Pancreas (tissue), 10 donors: Measurements from ENCODE around the gene PTGDS. TPM values are rescaled to one million over a fixed set of nuclear protein-coding genes. Genes with fewer than 3 reads are reported as not detected.

Source experiments
- ATAC-seq, 4 donors: fragments of 200-7000 bp; cut with Tn5 transposase; one replicate each; pipeline versions ENCODE4 v1.8.0 to v1.9.1; 2020; ENCODE audit warnings: mild to moderate bottlenecking in 4 of 4, moderate library complexity in 4 of 4
- DNase-seq, 6 donors: peaks; one replicate each; pipeline ENCODE4 v3.0.0-alpha.2; 2020
- FAIRE-seq: peaks from 2 replicates; lab custom pipeline; 2012; peaks lifted over from hg19 to GRCh38; lab: Jason Lieb, UNC
- H3K27ac ChIP-seq, 4 donors: fragments of 200-600 bp; sonication (generic); 1 replicate in 3 of 4; 2 replicates in 1 of 4; pipeline versions ENCODE4 v1.5.0 to v1.8.0; 2020
- H3K27me3 ChIP-seq, 4 donors: fragments of 200-600 bp; one replicate each; pipeline ENCODE4 v1.8.0; 2021
- H3K36me3 ChIP-seq, 3 donors: fragments of 200-600 bp; sonication (generic) in 1 of 3; one replicate each; pipeline versions ENCODE4 v1.5.0 to v1.8.0; 2020 to 2021
- H3K4me1 ChIP-seq, 3 donors: fragments of 200-600 bp; one replicate each; pipeline ENCODE4 v1.8.0; 2021
- H3K4me3 ChIP-seq, 4 donors: fragments of 200-600 bp; sonication (generic) in 2 of 4; one replicate each; pipeline versions ENCODE4 v1.5.0 to v1.8.0; 2020 to 2021
- H3K9me3 ChIP-seq, 4 donors: fragments of 200-600 bp; one replicate each; pipeline ENCODE4 v1.8.0; 2021
- WGBS, 2 donors: extraction: QIAGEN DNeasy Blood & Tissue Kit; methylation state at CpG; one replicate each; pipeline ENCODE4 v1.1.7; 2013; 5-methylcytosine and 5-hydroxymethylcytosine counted together
- intact Hi-C, 3 donors: fragments of 100-400 bp; cut with DNase I; formaldehyde crosslinking; loops; one replicate each; pipeline versions ENCODE4 v1.11.1 to v1.14.2; 2022
- polyA plus RNA-seq, 2 donors: library from polyadenylated mRNA; stranded (reverse); fragments of 200-250 nt; gene quantifications; one replicate each; pipeline ENCODE4 v1.2.3, GENCODE V29; 2013
- total RNA-seq, 6 donors: library from RNA; stranded (reverse); fragmentation: NEBNext Ultra II Directional in 4 of 6; extraction: Animal tissue kit (Norgen Biotek cat#: 25700) in 4 of 6; gene quantifications; one replicate each; pipeline versions ENCODE4 v1.2.1 to v1.2.4, GENCODE V29; 2021 to 2023
- TF ChIP-seq, protein P1 (sequence below), 4 donors: fragments of 200-600 bp; sonication (generic) in 3 of 4; IDR thresholded peaks; one replicate each; pipeline versions ENCODE4 v1.5.0 to v1.8.0; 2021; ENCODE audit warnings: antibody characterized with exemption in 4 of 4
- donor health status: healthy with polysubstance abuse.
- donor health status: DM: no; HTN: no; CAD: no; lungs with moderate emphysema.
- donor health status: DM: no; HTN: no; CAD: no.
- donor health status: control.
- donor health status: control.
- donor health status: Bipolar disorder and iron deficiency.
- donor health status: DM: yes; HTN: yes; CAD: no.
- donor health status: DM: no; HTN: no; CAD: no.
- donor health status: DM: no; HTN: no; CAD: no.
- donor health status: DM: yes; HTN: yes; CAD: no.

PTGDS gene
- total and polyA plus RNA-seq, 8 donors = 5.7 to 49.1 (median 36.9) TPM

DNA sequence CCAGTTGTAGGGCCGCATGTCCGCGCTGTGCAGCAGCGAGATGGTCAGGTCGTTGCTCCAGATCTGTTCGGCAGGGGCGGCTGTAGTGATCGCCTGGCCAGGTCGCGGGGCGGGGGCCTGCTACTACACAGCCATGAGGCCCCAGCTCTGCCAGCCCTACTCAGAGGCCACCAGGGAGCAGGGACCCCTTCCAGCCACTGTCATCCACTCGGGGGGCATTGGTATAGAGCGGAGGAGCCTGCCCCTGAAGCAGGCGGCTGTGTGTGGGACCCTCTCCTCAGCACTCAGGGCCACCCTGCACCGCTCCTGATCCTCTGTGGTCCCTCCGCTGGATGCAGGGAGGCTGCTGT is 34.4 kb upstream of the PTGDS start:
- intact Hi-C loops = loop anchor here in 1 of 3 donors (10.0 kb wide), 2 partner anchors 98 to 148 kb away; partner anchors contain the start of genes AJM1, CCDC183, PHPT1 and TMEM141

DNA sequence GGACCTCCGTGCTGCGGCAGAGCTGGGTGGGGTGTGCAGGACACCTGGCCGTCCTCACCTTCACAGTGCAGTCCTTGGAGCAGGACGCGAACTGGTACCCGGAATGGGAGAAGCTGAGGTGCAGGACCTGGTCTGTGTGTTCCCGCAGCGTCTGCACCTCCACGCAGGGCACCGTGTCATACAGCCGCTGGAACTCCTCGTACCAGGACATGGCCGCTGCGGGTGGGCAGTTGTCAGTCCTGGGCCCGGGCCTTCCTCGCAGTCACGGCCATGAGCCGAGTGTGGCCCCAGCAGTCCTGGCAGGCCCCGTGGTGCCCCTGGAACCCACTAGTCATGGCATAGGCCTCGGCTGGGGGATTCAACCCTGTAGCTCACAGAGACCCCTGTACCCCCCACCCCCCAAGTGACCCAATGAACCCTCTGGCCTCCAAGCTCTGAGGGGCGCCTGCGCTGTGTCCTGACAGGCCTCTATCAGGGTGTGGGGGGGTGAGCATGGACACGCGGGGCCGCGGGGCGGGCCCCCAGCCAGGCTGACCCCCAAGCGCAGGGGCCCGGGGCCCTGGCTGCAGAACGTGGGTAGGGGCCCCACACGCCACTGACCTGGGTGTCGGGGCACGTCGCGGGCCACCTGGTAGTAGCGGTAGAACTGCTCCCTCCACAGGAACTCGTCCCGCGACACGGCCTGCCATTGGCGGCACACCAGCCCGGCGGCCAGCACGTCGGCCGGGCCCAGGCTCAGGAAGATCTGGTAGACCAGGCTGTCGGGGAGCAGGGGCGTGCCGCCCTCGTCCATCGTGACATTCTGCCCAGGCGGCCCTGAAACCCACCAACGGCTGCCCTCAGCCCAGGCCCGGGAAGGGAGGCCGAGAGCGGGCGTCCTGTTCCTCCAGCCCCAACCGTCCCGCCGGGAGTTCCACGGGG is 33.8 kb upstream of the PTGDS start:
- ATAC-seq (peak; percentile 1 to 24 (median 5)), FAIRE-seq (no peak), DNase-seq (peak; percentile 44 to 92 (median 68))
- H3K27me3 ChIP-seq = no peaks in the 10 kb centered on the region
- H3K4me3 ChIP-seq = peak overlapping the region; percentile 85 to 92 (median 88)
- no peaks in the 10 kb centered on the region for H3K9me3 ChIP-seq
- peak overlapping the region; percentile 35 to 75 (median 69) for H3K27ac ChIP-seq
- peaks cover 7 to 31% (median 25%) of the 10 kb centered on the region in 3 donors for H3K36me3 ChIP-seq
- WGBS, 2 donors = 13 to 16% methylated on average over 49 to 61 of the region's 61 CpGs
- intact Hi-C loops = loop anchor here in 1 of 3 donors (10.0 kb wide), 2 partner anchors 99 to 149 kb away; partner anchors contain the start of genes AJM1, CCDC183, PHPT1 and TMEM141
- TF ChIP-seq, protein P1, sequence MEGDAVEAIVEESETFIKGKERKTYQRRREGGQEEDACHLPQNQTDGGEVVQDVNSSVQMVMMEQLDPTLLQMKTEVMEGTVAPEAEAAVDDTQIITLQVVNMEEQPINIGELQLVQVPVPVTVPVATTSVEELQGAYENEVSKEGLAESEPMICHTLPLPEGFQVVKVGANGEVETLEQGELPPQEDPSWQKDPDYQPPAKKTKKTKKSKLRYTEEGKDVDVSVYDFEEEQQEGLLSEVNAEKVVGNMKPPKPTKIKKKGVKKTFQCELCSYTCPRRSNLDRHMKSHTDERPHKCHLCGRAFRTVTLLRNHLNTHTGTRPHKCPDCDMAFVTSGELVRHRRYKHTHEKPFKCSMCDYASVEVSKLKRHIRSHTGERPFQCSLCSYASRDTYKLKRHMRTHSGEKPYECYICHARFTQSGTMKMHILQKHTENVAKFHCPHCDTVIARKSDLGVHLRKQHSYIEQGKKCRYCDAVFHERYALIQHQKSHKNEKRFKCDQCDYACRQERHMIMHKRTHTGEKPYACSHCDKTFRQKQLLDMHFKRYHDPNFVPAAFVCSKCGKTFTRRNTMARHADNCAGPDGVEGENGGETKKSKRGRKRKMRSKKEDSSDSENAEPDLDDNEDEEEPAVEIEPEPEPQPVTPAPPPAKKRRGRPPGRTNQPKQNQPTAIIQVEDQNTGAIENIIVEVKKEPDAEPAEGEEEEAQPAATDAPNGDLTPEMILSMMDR (IDR thresholded peaks at IDR 0.05) = no peak
- H3K4me1 ChIP-seq = peaks cover 0 to 3% (median 0%) of the 10 kb centered on the region in 3 donors

More for the DNA sequence above, 34.4 kb upstream of the PTGDS start:
- H3K27me3 ChIP-seq = no peaks in the 10 kb centered on the region
- no peak overlapping the region for H3K27ac ChIP-seq
- no peak for ATAC-seq
- TF ChIP-seq, protein P1 (IDR thresholded peaks at IDR 0.05) = no peak
- H3K4me1 ChIP-seq = no peaks in the 10 kb centered on the region
- whole genome bisulfite sequencing, 2 donors = 90 to 93% methylated on average over 15 to 16 of the region's 16 CpGs
- peaks cover 7 to 31% (median 25%) of the 10 kb centered on the region in 3 donors for H3K36me3 ChIP-seq
- DNase-seq = peak in 3 of 6 donors; percentile 49 to 78 (median 57)
- peak overlapping the region in 1 of 4 donors; percentile 87 for H3K4me3 ChIP-seq
- no peak for FAIRE-seq
- no peaks in the 10 kb centered on the region for H3K9me3 ChIP-seq

GRCh38 chr9:136944212-136944518 is 33.1 kb upstream of the PTGDS start:
- DNase-seq (peak in 1 of 6 donors; percentile 87), FAIRE-seq (no peak), ATAC-seq (peak; percentile 15 to 52 (median 28))
- Histone ChIP-seq H3K27ac (peak overlapping the region; percentile 35 to 75 (median 69)), H3K36me3 (peaks cover 7 to 31% (median 25%) of the 10 kb centered on the region in 3 donors), H3K9me3 (no peaks in the 10 kb centered on the region), H3K27me3 (no peaks in the 10 kb centered on the region), H3K4me1 (peaks cover 0 to 8% (median 0%) of the 10 kb centered on the region in 3 donors), H3K4me3 (peak overlapping the region; percentile 85 to 92 (median 88))
- WGBS, 2 donors = 0% methylated on average over 34 to 45 of the region's 45 CpGs
- intact Hi-C loops = loop anchor here in 1 of 3 donors (10.0 kb wide), 2 partner anchors 99 to 149 kb away; partner anchors contain the start of genes AJM1, CCDC183, PHPT1 and TMEM141
- TF ChIP-seq, protein P1 (IDR thresholded peaks at IDR 0.05) = no peak

DNA sequence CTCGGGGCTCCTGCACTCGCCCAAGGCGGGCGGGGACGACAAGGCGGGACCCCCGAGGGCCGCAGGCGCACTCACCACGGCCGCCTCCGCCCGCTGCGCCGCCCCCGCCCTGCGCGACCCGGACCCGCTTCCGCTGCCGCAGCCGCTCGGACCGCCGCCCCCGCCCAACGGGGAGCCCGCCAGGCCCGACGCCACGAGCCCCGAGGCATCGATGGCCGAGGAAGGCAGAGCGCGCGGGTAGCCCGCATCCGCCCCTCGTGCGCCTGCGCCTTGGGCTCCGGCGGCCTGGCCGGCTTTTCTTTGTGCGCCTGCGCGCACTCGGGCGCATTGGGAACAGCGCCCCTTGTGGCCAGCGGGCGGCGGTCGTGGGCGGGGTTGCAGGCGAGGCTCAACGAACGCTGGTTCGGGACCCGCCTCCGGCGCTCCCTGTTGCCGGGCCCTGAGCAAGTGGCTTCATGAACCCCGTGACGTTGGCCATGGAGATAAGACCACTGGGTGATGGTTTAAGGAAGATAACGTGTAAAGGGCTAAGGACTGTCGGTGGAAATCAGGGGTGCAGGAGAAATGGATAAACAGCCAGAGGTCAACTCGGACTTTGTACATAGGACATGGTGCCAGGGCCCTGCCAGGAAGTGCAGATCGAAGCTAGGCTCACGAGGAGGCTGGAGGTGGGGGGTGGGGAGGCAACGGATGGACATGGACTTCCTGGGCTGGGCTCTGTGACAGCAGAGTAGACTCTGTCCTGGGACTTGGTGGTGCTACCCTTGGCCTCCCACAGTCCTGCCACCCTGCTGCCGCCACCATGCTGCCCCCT is 32.6 kb upstream of the PTGDS start, which contains the start of the genes C8G and FBXW5:
C8G (plus strand) TSS at position 725 of the 814 bp plus-strand sequence; CDS start at position 803, 78 bp downstream.
FBXW5 (minus strand) TSS at position 220 of the 814 bp plus-strand sequence. CDS start 655 bp downstream, outside the sequence.
- intact Hi-C loops = loop anchor here in 1 of 3 donors (5.0 to 10.0 kb wide), 3 partner anchors 93 to 150 kb away; partner anchors contain the start of genes AJM1, CCDC183, PHPT1 and TMEM141
- FAIRE-seq (no peak), DNase-seq (peak; percentile 92 to 99 (median 97)), ATAC-seq (peak; percentile 87 to 88 (median 87))
- TF ChIP-seq, protein P1 (IDR thresholded peaks at IDR 0.05) = peak; percentile 98 to 100 (median 99)
- H3K4me3 ChIP-seq = peak within 1 kb of the TSS; percentile 85 to 92 (median 88)
- no peaks in the 10 kb centered on the region for H3K27me3 ChIP-seq
- peaks cover 0 to 10% (median 0%) of the 10 kb centered on the region in 3 donors for H3K4me1 ChIP-seq
- WGBS, 2 donors = 2 to 4% methylated on average over 44 to 74 of the region's 74 CpGs
- H3K9me3 ChIP-seq = no peaks in the 10 kb centered on the region
- H3K36me3 ChIP-seq = peaks cover 7 to 30% (median 25%) of the 10 kb centered on the region in 3 donors
- peak within 1 kb of the TSS; percentile 35 to 75 (median 69) for H3K27ac ChIP-seq
